DOHH2 (cell line): ENCODE measurements around the gene CPNE5.

Experiments used
- EZH2phosphoT487 ChIP-seq: fragments of 200-600 bp; sonication (generic); IDR thresholded peaks from 2 replicates; pipeline ENCODE4 v1.6.1; 2017; ENCODE audit warnings: borderline replicate concordance, mild to moderate bottlenecking, antibody characterized with exemption, low read length, moderate library complexity, mixed read lengths
- TF ChIP-seq, protein P1 (sequence below): fragments of 200-600 bp; sonication (generic); IDR thresholded peaks from one replicate; pipeline ENCODE4 v1.5.1; 2014; ENCODE audit warnings: antibody characterized with exemption, mild to moderate bottlenecking, low read depth, low read length; ENCODE audit not compliant: poor library complexity, severe bottlenecking

- TF ChIP-seq, protein P1, sequence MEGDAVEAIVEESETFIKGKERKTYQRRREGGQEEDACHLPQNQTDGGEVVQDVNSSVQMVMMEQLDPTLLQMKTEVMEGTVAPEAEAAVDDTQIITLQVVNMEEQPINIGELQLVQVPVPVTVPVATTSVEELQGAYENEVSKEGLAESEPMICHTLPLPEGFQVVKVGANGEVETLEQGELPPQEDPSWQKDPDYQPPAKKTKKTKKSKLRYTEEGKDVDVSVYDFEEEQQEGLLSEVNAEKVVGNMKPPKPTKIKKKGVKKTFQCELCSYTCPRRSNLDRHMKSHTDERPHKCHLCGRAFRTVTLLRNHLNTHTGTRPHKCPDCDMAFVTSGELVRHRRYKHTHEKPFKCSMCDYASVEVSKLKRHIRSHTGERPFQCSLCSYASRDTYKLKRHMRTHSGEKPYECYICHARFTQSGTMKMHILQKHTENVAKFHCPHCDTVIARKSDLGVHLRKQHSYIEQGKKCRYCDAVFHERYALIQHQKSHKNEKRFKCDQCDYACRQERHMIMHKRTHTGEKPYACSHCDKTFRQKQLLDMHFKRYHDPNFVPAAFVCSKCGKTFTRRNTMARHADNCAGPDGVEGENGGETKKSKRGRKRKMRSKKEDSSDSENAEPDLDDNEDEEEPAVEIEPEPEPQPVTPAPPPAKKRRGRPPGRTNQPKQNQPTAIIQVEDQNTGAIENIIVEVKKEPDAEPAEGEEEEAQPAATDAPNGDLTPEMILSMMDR, result no peak
- TF ChIP-seq EZH2phosphoT487, result no peak
Measured at GRCh38 chr6:36700831-36701230, 138.4 kb downstream of the CPNE5 start.
